Measurements from ENCODE around the gene SLAMF9. TPM values are rescaled to one million over a fixed set of nuclear protein-coding genes. Genes with fewer than 3 reads are reported as not detected.

Gene SLAMF9
- total RNA-seq, 1 experiment from 2014 or later = not detected

DNA sequence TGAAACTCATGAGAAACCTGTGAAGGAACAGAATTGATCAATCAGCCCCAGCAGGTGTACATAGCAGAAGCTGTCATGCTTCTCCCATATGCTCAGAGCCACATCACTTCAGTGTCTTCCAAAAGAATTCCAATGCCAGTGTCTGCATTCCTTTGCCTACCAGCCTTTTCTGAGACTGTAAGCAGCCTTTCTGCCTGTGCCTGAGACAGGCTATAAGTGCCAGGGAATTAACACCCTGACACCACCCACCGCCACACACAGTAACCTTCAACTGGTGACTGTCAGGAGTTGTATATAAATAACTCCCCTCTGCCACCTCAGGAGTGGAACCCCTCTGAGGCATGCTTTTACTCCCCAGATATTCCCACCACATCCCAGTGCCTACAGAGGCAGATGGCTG is 38.1 kb upstream of the SLAMF9 start:
- Histone ChIP-seq H2BK120ac (ENCODE audit: low read depth, low read length, poor library complexity, severe bottlenecking) (no peak overlapping the region), H3K56ac (ENCODE audit: insufficient read length, low read depth, low read length) (no peak overlapping the region), H2AK5ac (ENCODE audit: insufficient read length, low read length) (no peak overlapping the region), H2BK20ac (ENCODE audit: low read depth, low read length, poor library complexity, severe bottlenecking) (no peak overlapping the region), H4K91ac (ENCODE audit: insufficient read length, low read depth, low read length) (no peak overlapping the region), H4K20me1 (ENCODE audit: control insufficient read depth, insufficient read depth, insufficient read length) (no peaks in the 10 kb centered on the region), H2BK12ac (ENCODE audit: insufficient read length, low read depth, low read length) (no peak overlapping the region), H3T11ph (ENCODE audit: low read length) (no peak overlapping the region), H2BK5ac (ENCODE audit: insufficient read length, low read length) (no peak overlapping the region), H3K4me2 (ENCODE audit: insufficient read depth, insufficient read length, low read length) (no peak overlapping the region), H3K14ac (ENCODE audit: insufficient read depth, low read length) (no peak overlapping the region), H3K18ac (ENCODE audit: insufficient read length, low read depth, low read length) (no peak overlapping the region), H2BK15ac (ENCODE audit: low read depth, low read length) (no peak overlapping the region), H3K79me1 (ENCODE audit: insufficient read depth, low read depth, low read length, poor library complexity, severe bottlenecking) (no peaks in the 10 kb centered on the region), H3K23me2 (ENCODE audit: insufficient read length, low read depth, low read length, poor library complexity, severe bottlenecking) (no peaks in the 10 kb centered on the region), H3K79me2 (ENCODE audit: insufficient read depth, low read length) (no peaks in the 10 kb centered on the region), H4K8ac (replicated peaks; ENCODE audit: insufficient read length, low read depth, low read length) (no peak overlapping the region), H3K27ac (ENCODE audit: insufficient read length, low read depth, low read length) (no peak overlapping the region), H3K27me3 (ENCODE audit: insufficient read depth, low read length) (no peaks in the 10 kb centered on the region), H2AFZ (ENCODE audit: low read length) (no peak overlapping the region), H3K4me1 (ENCODE audit: insufficient read depth, low read length) (peaks cover 2% of the 10 kb centered on the region; the same call in 1 of the 2 replicates), H3K23ac (ENCODE audit: insufficient read length, low read depth, low read length) (no peak overlapping the region), H3K9me3 (ENCODE audit: control insufficient read depth, low read depth, low read length) (no peaks in the 10 kb centered on the region), H3K9ac (ENCODE audit: extremely low read depth, insufficient read length, low read length) (no peak overlapping the region), H4K5ac (ENCODE audit: insufficient read length, low read depth, low read length) (no peak overlapping the region), H3K4ac (ENCODE audit: low read depth, low read length) (no peak overlapping the region)
- peaks cover 8 to 12% of the 10 kb centered on the region in 2 experiments; a peak in 3 of 4 replicates for H3K4me1 Mint-ChIP-seq
- H3K27ac Mint-ChIP-seq = no peak overlapping the region; a peak in 1 of 7 replicates
- no peak overlapping the region for H3K4me3 Mint-ChIP-seq
- no peaks in the 10 kb centered on the region for H3K9me3 Mint-ChIP-seq
- no CpG with 5 or more reads among the region's 1 CpG for WGBS (ENCODE audit: extremely low coverage, insufficient read length, low lambda C conversion rate)
- no peaks in the 10 kb centered on the region for H3K36me3 Mint-ChIP-seq (ENCODE audit: insufficient read depth in 1 of 3, low read depth in 3 of 3)
- no peak for DNase-seq
- TF ChIP-seq, protein P1, sequence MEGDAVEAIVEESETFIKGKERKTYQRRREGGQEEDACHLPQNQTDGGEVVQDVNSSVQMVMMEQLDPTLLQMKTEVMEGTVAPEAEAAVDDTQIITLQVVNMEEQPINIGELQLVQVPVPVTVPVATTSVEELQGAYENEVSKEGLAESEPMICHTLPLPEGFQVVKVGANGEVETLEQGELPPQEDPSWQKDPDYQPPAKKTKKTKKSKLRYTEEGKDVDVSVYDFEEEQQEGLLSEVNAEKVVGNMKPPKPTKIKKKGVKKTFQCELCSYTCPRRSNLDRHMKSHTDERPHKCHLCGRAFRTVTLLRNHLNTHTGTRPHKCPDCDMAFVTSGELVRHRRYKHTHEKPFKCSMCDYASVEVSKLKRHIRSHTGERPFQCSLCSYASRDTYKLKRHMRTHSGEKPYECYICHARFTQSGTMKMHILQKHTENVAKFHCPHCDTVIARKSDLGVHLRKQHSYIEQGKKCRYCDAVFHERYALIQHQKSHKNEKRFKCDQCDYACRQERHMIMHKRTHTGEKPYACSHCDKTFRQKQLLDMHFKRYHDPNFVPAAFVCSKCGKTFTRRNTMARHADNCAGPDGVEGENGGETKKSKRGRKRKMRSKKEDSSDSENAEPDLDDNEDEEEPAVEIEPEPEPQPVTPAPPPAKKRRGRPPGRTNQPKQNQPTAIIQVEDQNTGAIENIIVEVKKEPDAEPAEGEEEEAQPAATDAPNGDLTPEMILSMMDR (conservative IDR thresholded peaks at IDR 0.05) = no peak
- peaks cover 1% of the 10 kb centered on the region for H3K27me3 Mint-ChIP-seq (ENCODE audit: low read depth)

Measured in H9 (cell line).